Stimulated activated CD4-positive, alpha-beta T cell treated with anti-CD3 and anti-CD28 coated beads, Interleukin-4, amount 100 ng/mL, for 1 hour (primary cell): ENCODE data around the gene PTPRG.

ENCODE experiments used
- DNase-seq: peaks from one replicate; pipeline ENCODE4 v3.0.0-alpha.2; 2020

PTPRG gene

GRCh38 chr3:62261121-62261520 is 699.8 kb downstream of the PTPRG start:
- DNase-seq, result no peak

- DNase-seq, result no peak
Observed at GRCh38 chr3:62261736-62262135, 700.4 kb downstream of the PTPRG start.

DNA sequence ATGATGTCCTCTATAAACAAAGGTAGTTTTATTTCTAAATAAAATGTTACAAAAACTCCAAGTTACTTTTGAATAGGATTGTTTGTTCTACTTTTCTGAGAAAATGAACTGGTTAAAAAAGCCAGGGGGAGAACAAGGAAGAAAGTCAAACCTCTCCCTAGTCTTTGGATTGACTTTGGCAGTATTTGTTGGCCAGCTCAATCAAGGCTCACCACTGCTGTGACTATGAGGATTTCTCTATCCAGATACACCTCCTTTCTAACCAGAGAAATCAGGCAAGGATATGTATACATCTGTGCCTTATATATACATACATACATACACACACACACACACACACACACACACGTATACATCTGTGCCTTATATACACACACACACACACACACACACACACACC is 704.2 kb downstream of the PTPRG start:
- no peak for DNase-seq

DNA sequence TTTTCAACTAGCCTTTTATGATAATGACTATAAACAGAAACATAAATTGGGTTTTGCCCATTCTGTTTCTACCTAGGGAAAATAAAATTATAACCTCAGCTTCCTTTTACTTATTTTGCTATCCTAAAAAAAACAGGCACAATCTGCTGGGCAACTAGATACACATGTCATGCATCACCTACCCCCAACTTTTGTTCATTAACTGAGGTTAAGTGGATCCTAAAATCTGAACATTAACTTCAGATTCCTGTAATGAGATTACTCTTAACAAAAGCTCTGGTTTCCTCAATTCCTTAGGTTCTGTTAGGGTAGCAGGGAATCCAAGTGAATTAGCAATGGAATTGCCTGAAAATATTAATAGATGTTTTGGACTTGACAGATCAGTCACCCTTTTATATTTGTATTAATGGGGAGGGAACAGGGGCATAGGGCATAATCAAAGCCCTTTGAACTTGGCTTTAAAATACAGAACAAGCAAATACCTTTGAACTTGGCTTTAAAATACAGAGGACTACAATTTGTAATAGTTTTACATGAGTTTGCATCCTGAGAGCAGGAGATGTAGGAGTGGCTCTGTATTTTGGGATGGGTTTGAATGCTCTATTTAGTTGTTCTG is 705.4 kb downstream of the PTPRG start:
- DNase-seq, result no peak

DNA sequence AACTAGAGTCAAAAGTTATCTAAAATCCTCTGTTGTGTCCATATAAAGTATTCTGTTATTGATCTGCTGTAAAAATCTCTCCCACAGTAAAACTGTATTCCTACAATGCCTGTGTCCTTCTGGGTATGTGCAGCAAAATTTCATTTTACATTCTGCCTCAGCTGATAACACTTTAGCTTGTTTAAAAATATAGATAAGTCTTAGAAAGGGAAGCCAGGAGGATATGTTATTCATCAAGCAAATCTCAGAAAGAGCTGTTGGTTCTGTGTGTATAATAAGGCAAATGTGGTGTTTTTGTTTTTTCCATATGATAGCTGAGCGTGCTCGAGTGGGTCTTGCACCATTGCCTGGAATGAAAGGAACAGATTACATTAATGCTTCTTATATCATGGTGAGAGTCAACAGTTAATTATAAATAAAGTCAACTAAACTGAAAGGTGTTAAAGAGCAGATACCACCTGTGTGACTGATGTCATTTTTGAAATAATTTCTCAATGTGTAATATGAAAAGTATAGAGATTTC is 715.3 kb downstream of the PTPRG start:
- DNase-seq, result no peak

DNA sequence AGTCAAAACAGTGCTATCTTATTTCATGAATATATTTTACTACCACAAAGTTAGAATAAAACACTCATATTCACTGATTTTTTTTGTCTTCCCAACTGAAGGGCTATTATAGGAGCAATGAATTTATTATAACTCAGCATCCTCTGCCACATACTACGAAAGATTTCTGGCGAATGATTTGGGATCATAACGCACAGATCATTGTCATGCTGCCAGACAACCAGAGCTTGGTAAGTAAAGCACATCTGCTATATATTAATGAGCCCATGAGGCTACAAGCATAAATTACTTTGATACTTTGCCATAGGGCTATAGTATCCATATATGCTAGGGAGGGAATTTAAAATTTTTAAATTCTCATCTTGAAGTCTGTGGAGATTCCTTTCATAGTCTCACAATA is 716.1 kb downstream of the PTPRG start:
- no peak for DNase-seq

DNA sequence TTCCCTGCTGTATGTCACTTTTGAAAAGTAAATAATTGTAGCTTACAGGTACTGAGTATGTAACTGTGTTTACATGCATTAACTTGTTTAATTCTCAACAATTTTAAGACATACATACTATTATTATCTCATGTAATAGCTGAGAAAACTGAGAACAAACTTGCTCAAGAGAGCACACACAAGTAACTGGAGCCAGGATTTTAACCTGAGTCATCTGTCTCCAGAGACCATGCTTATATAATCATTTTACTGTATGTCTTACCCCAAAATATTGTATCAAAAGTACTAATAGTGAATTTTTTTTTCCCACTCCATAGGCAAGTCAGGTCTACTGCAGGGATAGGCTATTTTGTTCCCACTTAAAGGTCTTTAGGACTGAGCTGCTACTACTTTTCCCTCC is 716.6 kb downstream of the PTPRG start:
- no peak for DNase-seq

DNA sequence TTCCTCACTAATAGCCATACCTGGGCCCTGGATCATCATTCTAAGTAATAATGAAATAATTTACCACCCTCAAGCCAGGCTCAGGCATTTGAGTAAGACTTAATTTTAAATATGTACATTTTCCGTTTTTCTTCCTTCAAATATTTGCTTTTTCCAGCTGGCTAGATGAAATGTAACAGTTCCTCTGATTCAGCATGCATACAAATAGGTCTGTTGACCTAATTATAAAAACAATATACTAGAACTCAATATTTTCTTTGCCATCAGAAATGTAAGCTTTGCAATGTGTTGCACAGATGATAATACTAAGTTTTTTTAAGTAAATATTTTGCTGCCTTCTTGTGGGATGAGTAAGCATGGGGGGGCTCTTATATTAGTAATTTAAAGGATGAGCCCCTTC is 720.4 kb downstream of the PTPRG start:
- no peak for DNase-seq

GRCh38 chr3:62284442-62284841 is 723.1 kb downstream of the PTPRG start:
- no peak for DNase-seq

GRCh38 chr3:62287392-62287927 is 726.1 kb downstream of the PTPRG start:
- DNase-seq, result no peak

DNA sequence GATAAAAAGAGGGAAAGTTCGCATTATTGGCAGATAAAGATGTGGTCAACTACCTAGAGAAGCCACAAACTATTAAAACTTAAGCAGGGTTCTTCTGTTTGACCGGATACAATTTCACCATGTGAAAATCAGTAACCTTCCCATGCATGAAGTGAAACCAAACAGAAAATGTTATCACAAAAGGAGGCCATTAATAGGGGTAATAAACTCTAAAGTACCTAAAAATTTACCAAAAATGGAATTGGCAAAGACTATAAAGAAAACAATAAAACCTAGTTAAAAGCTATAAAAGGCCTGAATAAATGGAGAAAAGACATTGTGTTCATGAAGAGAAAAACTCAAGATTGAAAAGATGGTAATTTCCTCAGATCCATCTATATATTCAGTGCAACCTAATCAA is 728.6 kb downstream of the PTPRG start:
- DNase-seq, result no peak

- DNase-seq, result no peak
Observed at GRCh38 chr3:62293051-62293780, 731.8 kb downstream of the PTPRG start.

- no peak for DNase-seq
Observed at GRCh38 chr3:62295571-62295970, 734.2 kb downstream of the PTPRG start.

DNA sequence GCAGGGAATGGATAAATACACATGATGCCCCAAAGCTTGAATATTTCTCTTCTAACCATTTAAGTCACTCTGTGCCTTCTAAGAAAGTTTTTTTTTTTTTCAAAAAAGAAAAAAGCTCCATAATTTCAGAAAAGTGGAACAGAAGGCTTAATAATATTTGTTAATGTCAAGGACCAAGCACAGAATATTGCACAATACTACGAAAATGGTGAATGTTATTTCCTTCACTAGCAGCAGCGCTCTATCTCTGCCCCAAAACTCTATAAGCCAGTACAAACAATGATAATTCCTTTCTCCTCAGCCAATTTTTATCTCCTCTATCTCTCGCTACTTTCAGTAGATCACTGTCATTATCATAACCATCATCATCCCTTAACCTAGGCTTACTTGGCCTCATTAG is 739.2 kb downstream of the PTPRG start:
- no peak for DNase-seq

DNA sequence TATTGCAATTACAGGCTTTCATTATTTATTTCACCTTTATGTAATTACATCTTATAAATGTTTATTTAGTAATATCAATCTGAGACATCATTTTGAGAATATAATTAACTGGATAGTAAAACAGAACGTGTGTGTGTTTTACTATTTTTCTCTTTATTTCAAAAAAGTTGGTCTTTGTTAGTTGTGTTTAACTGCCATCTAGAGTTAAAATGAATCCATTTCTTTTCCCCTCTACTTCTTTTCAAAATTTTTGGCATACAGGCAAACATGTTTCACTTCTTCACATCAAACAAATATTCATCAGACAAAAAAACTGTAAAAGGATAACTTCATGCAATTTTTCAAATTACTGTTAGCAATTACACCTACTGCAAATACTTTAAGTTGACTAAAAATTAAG is 750.8 kb downstream of the PTPRG start:
- no peak for DNase-seq

DNA sequence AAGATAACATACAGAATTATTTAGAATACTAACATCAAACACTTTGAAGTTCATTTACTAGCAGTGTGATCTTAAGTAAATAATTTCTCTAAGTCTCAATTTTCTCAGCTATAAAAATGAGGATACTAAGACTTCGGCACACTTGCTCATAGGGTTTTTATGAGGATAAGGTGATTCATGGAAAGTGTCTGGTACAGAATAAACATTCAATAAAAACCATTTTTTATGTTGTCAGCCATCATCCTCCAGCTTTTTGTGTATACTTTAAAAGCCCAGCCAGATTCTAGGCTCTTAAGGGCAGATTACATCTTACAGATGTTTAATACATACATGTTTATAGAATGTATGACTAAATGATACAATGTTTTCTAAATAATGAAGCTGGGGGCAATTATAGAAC is 755.2 kb downstream of the PTPRG start:
- no peak for DNase-seq

DNA sequence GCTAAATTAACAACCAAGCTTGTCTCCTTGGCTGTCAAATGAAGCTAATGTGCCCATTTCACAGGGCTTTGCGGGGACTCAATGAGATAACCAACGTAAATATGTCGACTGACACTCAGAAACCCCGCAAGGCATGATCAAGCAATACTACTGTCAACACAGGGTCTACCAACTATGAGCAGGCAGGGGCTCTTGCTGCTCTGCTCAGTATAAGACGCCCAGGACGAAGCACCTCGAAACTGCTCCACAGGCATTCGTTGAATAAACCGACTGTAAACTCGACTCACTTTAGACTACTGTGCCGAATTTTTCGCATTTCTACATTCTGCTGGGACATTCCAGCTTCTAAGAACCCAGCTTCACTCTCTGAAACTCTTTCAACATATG is 757.0 kb downstream of the PTPRG start:
- DNase-seq, result no peak

DNA sequence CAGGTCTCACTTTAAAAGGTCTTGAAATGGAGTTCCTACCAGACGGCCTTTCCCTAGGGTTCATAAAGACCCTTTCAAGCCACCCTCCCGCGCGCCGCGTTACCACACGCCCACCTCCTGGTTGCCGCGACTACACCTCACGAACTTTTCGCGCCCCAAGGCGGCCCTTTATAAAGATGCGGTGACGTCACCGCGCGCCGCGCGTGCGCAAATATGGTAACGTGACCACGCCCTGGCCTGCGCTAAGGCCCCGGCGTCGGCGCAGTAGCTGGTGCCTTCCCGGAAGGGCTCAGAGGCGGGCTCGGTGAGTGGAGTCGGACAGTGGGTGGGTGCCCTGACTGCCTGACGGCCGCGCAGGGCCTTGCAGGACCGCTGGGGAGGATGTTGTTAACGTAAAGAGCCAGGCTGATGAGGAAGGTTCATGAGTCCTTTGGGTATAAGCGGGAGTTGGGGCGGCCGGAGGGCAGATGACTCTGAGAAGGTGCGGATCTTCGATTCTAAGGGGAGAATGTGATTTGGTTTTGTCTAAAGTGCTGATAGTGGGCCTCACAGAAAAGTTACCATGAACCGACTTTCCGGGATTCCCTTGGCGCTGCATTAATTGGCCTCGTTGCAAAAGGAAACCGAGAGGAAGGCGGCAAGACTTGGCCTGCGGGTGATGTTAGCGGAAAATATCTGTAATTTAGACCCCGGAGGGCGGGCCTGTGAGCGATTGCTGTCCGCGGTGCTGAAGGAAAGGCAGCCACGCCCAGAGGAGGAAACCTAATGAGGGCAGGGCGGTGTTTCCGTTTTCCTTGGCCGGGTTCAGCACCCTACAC is 757.6 kb downstream of the PTPRG start:
- peak; percentile 74 for DNase-seq

DNA sequence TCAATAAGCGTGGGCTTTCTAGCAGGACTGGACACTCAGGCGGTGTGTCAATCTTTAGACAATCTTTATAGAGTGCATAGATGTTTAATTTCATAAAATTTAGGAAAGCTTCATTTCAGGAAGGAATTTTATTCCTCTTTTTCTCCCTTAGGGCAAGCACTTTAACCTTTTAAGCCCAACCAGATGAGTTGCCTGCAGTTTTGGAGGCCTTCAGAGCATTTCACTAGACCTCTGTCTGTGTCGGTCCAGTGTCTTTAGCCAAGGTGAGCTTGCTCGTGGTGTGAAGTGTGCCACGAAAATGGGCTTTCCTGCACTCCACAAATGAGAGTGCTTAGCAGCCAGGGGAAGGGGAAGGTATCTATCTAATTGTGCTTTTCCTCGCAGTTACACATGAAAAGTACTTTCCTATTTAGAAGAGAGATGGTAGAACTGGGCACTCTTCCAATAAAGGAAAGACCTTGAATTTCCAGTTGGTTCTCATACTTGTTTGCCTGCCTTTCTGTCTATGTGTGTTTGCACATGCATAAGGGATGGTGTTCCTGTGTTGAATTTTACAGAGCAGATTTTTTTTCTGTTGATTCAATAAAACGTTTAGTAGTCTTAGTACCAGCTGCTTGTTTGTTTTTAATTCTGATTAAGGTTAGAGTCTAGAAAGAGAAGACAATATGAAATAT is 758.3 kb downstream of the PTPRG start:
- DNase-seq, result no peak

GRCh38 chr3:62323241-62323640 is 761.9 kb downstream of the PTPRG start:
- no peak for DNase-seq

GRCh38 chr3:62325896-62326295 is 764.5 kb downstream of the PTPRG start:
- no peak for DNase-seq

DNA sequence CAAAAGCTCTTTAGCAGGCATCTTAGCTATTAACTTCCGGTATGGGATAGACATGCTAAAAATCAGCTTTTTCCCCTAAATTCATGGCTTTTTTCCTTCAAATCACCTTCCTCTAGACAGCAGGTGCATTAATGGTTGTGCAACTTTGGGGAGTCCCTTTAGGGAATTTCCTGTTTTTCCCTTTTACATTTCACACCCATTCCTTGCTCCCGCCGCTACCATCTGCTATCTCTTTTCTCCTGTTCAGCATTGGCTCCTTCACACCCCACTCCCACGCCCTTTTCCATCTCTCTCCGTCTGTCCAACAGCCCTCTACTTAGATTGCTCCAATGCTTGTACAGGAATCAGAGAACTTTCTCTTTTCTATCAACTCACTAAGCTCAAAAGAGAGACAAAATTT is 768.6 kb downstream of the PTPRG start:
- no peak for DNase-seq

DNA sequence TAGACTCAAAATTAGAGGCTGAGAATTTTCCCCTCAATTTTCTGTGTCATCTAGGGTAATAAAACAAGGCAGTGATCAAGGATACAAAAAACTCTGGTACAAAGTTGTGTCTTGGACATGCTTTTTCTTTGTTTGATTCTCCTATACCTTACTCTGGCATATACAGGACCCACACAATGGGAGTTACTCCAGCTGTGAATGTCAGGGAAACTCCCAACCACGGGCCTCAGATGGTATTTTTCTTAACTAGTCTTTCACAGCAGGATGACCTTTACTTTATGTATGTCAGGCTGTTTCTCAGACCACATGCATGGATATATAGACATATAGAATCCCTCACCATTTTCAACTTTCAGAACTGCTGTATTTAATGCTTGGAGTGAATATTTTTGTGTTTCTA is 770.6 kb downstream of the PTPRG start:
- no peak for DNase-seq
